ENCODE results near the gene HSPB7. TPM values are rescaled to one million over a fixed set of nuclear protein-coding genes. Genes with fewer than 3 reads are reported as not detected.
A peak's percentile ranks its signal among the peaks of the same experiment; 100 is the strongest.

The HSPB7 gene
- total and polyA plus RNA-seq, 2 donors (not counting 1 experiment from before 2014, with no cell fraction given) = 4.5 to 10.1 TPM

DNA sequence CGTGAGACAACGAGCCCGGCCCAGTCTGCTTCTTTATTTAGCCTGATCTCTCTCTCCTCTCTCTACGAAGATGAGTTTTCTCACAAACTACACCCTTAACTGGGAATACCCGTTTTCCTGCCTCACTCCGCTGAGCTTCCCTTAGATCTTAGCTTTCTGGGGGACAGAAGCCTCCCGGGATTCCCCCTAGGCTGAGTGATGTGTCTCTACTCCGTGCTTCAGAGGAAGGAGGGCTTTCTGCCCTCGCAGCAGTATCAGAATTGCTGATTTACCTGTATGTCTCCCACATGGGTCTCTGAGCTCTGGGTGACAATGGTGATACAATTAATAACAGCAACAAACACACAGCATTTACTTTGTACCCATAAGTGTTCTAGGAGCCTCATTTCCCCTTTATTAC lies 43.0 kb downstream of the HSPB7 start:
- Histone ChIP-seq H2AFZ (ENCODE audit: low read length) (no peak overlapping the region), H3K36me3 (ENCODE audit: control insufficient read depth, insufficient read depth, low read length) (peaks cover 12% of the 10 kb centered on the region), H3K9me3 (ENCODE audit: control insufficient read depth, insufficient read depth, low read depth, low read length) (no peaks in the 10 kb centered on the region), H3K27ac (ENCODE audit: insufficient read depth, low read length) (peak overlapping the region; percentile 83), H3K9ac (ENCODE audit: insufficient read depth, low read length) (peak overlapping the region; percentile 94), H4K20me1 (ENCODE audit: control insufficient read depth, extremely low read depth, insufficient read depth, low read length) (no peaks in the 10 kb centered on the region), H3K4me1 (ENCODE audit: control insufficient read depth, extremely low read depth, insufficient read depth, low read length) (no peaks in the 10 kb centered on the region), H3K4me2 (ENCODE audit: extremely low read depth, insufficient read depth, low read length) (peak overlapping the region; percentile 96), H3K27me3 (ENCODE audit: control insufficient read depth, insufficient read depth, low read length) (no peaks in the 10 kb centered on the region), H3K4me3 (replicated peaks in 1 of 4; ENCODE audit: control extremely low read depth in 1 of 4, insufficient read depth in 1 of 4, low read depth in 3 of 4, low read length in 4 of 4) (peak overlapping the region; percentile 77 to 88 (median 81)), H3K79me2 (ENCODE audit: control insufficient read depth, insufficient read depth, low read length) (peaks cover 46% of the 10 kb centered on the region)
- TF ChIP-seq, protein P1, sequence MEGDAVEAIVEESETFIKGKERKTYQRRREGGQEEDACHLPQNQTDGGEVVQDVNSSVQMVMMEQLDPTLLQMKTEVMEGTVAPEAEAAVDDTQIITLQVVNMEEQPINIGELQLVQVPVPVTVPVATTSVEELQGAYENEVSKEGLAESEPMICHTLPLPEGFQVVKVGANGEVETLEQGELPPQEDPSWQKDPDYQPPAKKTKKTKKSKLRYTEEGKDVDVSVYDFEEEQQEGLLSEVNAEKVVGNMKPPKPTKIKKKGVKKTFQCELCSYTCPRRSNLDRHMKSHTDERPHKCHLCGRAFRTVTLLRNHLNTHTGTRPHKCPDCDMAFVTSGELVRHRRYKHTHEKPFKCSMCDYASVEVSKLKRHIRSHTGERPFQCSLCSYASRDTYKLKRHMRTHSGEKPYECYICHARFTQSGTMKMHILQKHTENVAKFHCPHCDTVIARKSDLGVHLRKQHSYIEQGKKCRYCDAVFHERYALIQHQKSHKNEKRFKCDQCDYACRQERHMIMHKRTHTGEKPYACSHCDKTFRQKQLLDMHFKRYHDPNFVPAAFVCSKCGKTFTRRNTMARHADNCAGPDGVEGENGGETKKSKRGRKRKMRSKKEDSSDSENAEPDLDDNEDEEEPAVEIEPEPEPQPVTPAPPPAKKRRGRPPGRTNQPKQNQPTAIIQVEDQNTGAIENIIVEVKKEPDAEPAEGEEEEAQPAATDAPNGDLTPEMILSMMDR (conservative IDR thresholded peaks at IDR 0.05 in 1 of 2, IDR thresholded peaks at IDR 0.05 in 1 of 2; ENCODE audit: low read depth in 1 of 2, low read length in 2 of 2) = no peak
- TF ChIP-seq EZH2 (IDR thresholded peaks at IDR 0.05; ENCODE audit: low read length, missing control alignments) = no peak
- DNase-seq (ENCODE audit: low read depth in 2 of 2) = no peak

DNA sequence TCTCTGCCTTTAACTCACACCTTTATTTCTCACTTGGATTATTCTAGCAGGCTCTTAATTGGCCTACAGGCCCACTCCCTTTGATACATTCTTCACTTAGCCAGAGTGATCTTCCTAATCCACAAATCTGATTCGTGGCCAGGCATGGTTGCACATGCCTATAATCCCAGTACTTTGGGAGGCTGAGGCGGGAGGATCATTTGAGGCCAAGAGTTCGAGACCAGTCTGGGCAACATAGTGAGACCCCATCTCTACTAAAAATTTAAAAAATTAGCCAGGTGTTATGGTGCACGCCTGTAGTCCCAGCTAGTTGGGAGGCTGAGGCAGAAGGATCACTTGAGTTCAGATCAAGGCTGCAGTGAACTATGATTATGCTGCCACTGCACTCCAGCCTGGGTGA lies 44.1 kb downstream of the HSPB7 start:
- no peak overlapping the region for H3K9ac ChIP-seq (ENCODE audit: insufficient read depth, low read length)
- no peak overlapping the region for H3K27ac ChIP-seq (ENCODE audit: insufficient read depth, low read length)
- no peaks in the 10 kb centered on the region for H3K4me1 ChIP-seq (ENCODE audit: control insufficient read depth, extremely low read depth, insufficient read depth, low read length)
- H3K4me3 ChIP-seq (replicated peaks in 1 of 4; ENCODE audit: control extremely low read depth in 1 of 4, insufficient read depth in 1 of 4, low read depth in 3 of 4, low read length in 4 of 4) = no peak overlapping the region
- H2AFZ ChIP-seq (ENCODE audit: low read length) = no peak overlapping the region
- no peaks in the 10 kb centered on the region for H4K20me1 ChIP-seq (ENCODE audit: control insufficient read depth, extremely low read depth, insufficient read depth, low read length)
- H3K9me3 ChIP-seq (ENCODE audit: control insufficient read depth, insufficient read depth, low read depth, low read length) = no peaks in the 10 kb centered on the region
- TF ChIP-seq, protein P1 (conservative IDR thresholded peaks at IDR 0.05 in 1 of 2, IDR thresholded peaks at IDR 0.05 in 1 of 2; ENCODE audit: low read depth in 1 of 2, low read length in 2 of 2) = no peak
- TF ChIP-seq EZH2 (IDR thresholded peaks at IDR 0.05; ENCODE audit: low read length, missing control alignments) = no peak
- H3K27me3 ChIP-seq (ENCODE audit: control insufficient read depth, insufficient read depth, low read length) = no peaks in the 10 kb centered on the region
- H3K36me3 ChIP-seq (ENCODE audit: control insufficient read depth, insufficient read depth, low read length) = peaks cover 17% of the 10 kb centered on the region
- no peak overlapping the region for H3K4me2 ChIP-seq (ENCODE audit: extremely low read depth, insufficient read depth, low read length)
- DNase-seq (ENCODE audit: low read depth in 2 of 2) = no peak
- H3K79me2 ChIP-seq (ENCODE audit: control insufficient read depth, insufficient read depth, low read length) = peaks cover 55% of the 10 kb centered on the region

DNA sequence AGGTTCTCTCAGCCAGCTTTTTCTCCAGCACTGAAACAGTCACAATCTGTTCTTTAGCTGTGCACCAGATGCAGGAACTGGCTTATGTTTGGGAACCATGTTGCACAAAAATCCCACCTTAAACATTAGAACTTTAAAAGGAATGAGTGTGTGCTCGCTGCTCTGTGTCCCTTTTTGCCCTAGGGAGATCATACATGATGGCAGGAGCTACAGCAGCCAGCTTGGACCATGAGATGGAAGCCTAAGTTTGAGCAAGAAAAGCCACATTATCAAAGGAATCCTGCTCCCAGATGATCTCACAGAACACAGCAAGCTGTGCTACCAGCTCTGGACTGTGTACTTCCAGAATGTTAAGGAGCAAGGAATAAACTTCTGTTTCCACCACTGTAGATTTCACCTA lies 45.4 kb downstream of the HSPB7 start:
- peaks cover 68% of the 10 kb centered on the region for H3K79me2 ChIP-seq (ENCODE audit: control insufficient read depth, insufficient read depth, low read length)
- no peaks in the 10 kb centered on the region for H3K27me3 ChIP-seq (ENCODE audit: control insufficient read depth, insufficient read depth, low read length)
- H3K4me3 ChIP-seq (replicated peaks in 1 of 4; ENCODE audit: control extremely low read depth in 1 of 4, insufficient read depth in 1 of 4, low read depth in 3 of 4, low read length in 4 of 4) = no peak overlapping the region
- no peaks in the 10 kb centered on the region for H3K4me1 ChIP-seq (ENCODE audit: control insufficient read depth, extremely low read depth, insufficient read depth, low read length)
- no peaks in the 10 kb centered on the region for H3K9me3 ChIP-seq (ENCODE audit: control insufficient read depth, insufficient read depth, low read depth, low read length)
- H4K20me1 ChIP-seq (ENCODE audit: control insufficient read depth, extremely low read depth, insufficient read depth, low read length) = no peaks in the 10 kb centered on the region
- TF ChIP-seq, protein P1 (conservative IDR thresholded peaks at IDR 0.05 in 1 of 2, IDR thresholded peaks at IDR 0.05 in 1 of 2; ENCODE audit: low read depth in 1 of 2, low read length in 2 of 2) = no peak
- no peak for TF ChIP-seq EZH2 (IDR thresholded peaks at IDR 0.05; ENCODE audit: low read length, missing control alignments)
- no peak overlapping the region for H3K4me2 ChIP-seq (ENCODE audit: extremely low read depth, insufficient read depth, low read length)
- no peak overlapping the region for H3K27ac ChIP-seq (ENCODE audit: insufficient read depth, low read length)
- no peak for DNase-seq (ENCODE audit: low read depth in 2 of 2)
- no peak overlapping the region for H3K9ac ChIP-seq (ENCODE audit: insufficient read depth, low read length)
- no peak overlapping the region for H2AFZ ChIP-seq (ENCODE audit: low read length)
- peaks cover 24% of the 10 kb centered on the region for H3K36me3 ChIP-seq (ENCODE audit: control insufficient read depth, insufficient read depth, low read length)

Measured in fibroblast of lung (primary cell).